Measurements from ENCODE around the gene GPD1.

GPD1 gene

DNA sequence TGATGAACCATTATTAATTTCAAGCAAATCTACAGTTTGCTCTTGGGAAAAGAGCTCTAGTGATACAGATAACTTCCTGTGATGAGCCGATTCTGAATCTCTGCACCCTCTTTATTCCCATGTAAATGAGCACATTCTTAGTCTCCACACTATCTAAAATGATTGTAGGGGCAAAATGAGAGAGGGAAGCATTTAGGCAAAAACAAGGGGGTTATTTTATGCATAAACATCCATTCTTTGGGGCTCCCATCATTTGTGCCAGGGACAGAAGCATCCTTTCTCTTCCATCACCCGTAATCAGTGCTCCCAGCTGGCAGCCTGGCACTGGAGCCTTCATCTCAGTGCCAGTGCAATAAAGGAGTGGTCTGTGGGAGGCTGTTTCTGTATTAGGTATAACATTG is 1.7 kb upstream of the GPD1 start:
- TF ChIP-seq, protein P1, sequence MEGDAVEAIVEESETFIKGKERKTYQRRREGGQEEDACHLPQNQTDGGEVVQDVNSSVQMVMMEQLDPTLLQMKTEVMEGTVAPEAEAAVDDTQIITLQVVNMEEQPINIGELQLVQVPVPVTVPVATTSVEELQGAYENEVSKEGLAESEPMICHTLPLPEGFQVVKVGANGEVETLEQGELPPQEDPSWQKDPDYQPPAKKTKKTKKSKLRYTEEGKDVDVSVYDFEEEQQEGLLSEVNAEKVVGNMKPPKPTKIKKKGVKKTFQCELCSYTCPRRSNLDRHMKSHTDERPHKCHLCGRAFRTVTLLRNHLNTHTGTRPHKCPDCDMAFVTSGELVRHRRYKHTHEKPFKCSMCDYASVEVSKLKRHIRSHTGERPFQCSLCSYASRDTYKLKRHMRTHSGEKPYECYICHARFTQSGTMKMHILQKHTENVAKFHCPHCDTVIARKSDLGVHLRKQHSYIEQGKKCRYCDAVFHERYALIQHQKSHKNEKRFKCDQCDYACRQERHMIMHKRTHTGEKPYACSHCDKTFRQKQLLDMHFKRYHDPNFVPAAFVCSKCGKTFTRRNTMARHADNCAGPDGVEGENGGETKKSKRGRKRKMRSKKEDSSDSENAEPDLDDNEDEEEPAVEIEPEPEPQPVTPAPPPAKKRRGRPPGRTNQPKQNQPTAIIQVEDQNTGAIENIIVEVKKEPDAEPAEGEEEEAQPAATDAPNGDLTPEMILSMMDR (IDR thresholded peaks at IDR 0.05; ENCODE audit: extremely low read depth, missing control alignments): no peak
- no peak for DNase-seq (ENCODE audit: low spot score)

DNA sequence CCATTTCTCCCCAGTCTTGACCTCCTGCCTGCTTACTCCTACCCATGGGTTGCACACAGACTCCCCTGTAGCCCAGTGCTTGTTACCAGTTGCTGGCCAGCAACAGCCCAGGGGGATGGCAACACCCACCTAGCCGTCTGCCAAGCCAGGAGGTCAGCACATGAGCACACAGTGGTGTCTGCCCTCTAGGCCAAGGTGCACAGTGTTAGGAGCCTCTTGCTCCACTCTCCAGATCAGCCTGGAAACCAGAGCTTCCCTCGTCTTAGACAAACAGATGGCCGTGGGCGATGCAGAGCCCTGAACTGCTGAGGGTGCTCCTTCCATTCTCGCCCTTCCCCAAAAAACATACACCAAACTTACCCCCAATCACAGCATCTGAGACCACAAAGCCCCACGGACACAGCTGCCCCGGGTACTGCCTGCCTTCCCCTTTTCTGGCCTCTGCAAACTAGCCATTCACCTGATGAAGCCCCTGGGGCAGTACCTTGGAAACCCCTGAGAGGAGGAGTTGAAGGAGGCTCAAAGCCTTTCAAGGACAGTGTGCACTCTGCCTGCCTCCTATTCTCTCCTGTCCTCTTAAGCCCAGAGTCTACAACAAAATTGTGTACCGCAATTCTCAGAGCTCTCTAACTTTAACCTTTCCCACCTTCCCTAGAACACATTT is 1.0 kb upstream of the GPD1 start:
- TF ChIP-seq, protein P1 (IDR thresholded peaks at IDR 0.05; ENCODE audit: extremely low read depth, missing control alignments): no peak
- DNase-seq (ENCODE audit: low spot score): no peak

DNA sequence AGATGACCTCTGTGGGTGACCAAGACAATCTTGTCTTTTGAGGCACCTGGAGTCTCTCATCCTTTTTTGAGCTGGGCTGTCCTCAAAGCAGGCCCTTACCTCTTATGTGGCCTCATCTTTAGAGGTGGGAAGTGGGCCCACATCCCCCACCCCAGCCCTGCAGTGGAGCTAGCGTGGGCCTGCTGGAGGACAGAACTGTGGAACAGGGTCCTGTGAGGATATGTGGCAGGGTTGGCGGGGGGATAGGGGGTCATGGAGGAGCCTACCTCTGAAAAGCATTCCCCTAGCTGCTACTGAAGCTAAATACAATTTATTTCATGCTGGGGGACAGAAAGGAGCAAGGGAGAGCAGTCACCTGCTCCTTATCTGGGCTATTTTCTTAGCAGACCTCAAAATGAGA is 457 bp upstream of the GPD1 start:
- TF ChIP-seq, protein P1 (IDR thresholded peaks at IDR 0.05; ENCODE audit: extremely low read depth, missing control alignments): no peak
- no peak for DNase-seq (ENCODE audit: low spot score)

DNA sequence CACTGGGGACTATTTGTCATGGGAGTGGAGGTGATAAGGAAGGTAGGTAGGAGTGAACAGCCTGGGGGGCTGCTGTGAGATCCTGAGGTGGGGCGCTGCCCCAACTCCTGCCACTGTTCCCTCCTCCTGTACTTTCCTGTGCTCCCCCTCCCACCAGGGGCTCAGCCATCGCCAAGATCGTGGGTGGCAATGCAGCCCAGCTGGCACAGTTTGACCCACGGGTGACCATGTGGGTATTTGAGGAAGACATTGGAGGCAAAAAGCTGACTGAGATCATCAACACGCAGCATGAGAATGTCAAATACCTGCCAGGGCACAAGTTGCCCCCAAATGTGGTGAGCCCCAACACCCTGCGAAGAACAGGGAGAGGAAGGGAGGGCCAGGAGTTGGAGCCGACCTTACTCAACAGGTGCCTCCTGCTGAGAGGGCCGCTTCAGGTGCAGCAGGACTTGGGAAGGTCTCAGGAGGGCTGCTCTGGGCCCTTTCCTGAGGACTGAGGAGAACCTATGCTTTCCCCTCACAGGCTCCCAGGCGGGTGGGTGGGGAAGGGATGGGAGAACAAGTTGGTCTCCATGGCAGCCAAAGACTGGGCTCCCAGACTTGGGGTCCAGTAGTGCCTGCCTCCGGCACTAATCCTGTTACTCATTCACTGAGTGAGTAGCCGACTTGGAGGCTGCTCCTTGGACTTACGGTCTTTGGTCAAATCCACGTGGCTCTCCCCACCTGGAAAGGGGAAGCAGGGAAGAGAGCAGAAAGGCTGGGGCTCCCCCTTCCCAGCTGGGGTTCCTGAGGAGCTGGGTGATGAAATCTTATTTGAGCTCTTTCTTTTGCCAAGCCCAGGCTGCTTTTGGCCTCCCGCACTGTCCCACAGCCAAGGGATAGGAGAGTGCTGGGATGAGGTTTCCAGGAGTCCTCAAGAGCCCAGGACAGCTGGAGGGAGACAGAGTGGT is 884 bp downstream of the GPD1 start:
- TF ChIP-seq, protein P1 (IDR thresholded peaks at IDR 0.05; ENCODE audit: extremely low read depth, missing control alignments): no peak
- DNase-seq (ENCODE audit: low spot score): no peak

DNA sequence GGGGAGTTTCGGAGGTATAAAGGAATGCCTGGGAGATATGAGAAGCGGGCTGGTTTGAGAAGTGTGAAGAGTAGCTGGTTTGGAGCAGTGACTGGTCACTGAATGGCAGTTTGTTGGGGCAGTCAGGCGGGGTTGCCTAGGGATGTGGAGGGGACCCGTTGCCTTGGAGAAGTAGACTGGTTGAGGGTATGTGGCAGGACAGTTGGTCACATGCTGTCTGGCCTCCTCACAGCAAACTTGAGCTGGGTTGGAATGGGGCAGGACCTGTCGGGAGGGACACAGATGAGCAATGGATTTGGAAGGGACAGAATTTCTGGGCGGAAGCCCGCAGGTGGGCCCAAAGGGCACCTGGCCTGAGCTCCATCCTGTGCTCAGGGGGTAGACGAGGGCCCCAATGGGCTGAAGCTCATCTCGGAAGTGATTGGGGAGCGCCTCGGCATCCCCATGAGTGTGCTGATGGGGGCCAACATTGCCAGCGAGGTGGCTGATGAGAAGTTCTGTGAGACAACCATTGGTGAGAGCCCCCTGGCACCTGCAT is 2.2 kb downstream of the GPD1 start:
- DNase-seq (ENCODE audit: low spot score): no peak
- TF ChIP-seq, protein P1 (IDR thresholded peaks at IDR 0.05; ENCODE audit: extremely low read depth, missing control alignments): no peak

DNA sequence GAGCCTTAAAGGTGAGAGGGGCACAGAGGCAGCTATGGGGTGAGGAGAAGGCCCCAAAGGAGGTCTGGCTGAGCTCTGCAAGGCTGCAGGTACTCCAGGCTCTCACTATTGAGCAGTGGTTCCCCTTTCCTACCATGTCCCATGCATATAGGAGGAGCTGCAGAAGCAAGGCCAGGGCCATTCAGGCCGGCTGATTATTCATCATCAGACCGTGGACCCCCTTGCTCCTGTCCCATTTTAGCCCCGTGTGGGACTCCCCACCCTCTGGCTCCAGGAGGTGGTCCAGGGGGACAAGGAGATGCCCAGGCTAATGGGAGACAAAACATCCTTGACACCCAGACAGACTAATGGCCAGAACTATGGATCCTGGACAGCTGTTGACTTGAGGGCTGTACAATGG is 3.1 kb downstream of the GPD1 start:
- no peak for DNase-seq (ENCODE audit: low spot score)
- TF ChIP-seq, protein P1 (IDR thresholded peaks at IDR 0.05; ENCODE audit: extremely low read depth, missing control alignments): no peak

All from GM20000 (cell line).